Prostate gland (tissue), 2 donors: ENCODE measurements around the gene OR5A1. TPM values are rescaled to one million over a fixed set of nuclear protein-coding genes. Genes with fewer than 3 reads are reported as not detected.

Experiments used
- DNase-seq: peaks from one replicate; pipeline ENCODE4 v3.0.0-alpha.2; 2019; ENCODE audit warnings: low spot score
- H3K27ac ChIP-seq, 2 donors: fragments of 200-600 bp; sonication (generic); 2 replicates each; pipeline ENCODE4 v1.5.1; 2017 to 2019
- H3K27me3 ChIP-seq: fragments of 200-600 bp; sonication (generic); replicated peaks from 2 replicates; pipeline ENCODE4 v1.5.1; 2019; ENCODE audit not compliant: insufficient read depth
- H3K36me3 ChIP-seq, 2 donors: fragments of 200-600 bp; sonication (generic); 1 replicate in 1 of 2; 2 replicates in 1 of 2; pipeline versions ENCODE4 v1.5.1 to v1.8.1; 2017 to 2019
- H3K4me1 ChIP-seq: fragments of 200-600 bp; sonication (generic); replicated peaks from 2 replicates; pipeline ENCODE4 v1.5.1; 2019
- H3K4me3 ChIP-seq, 2 donors: fragments of 200-600 bp; sonication (generic); 2 replicates each; pipeline ENCODE4 v1.5.1; 2017 to 2019
- H3K9me3 ChIP-seq: fragments of 200-600 bp; sonication (generic); 2 replicates; pipeline ENCODE4 v1.5.1; 2017
- CTCF ChIP-seq, 4 experiments: fragments of 200-600 bp in 2 of 4; fragments of 450-650 bp in 2 of 4; sonication (generic) in 2 of 4; IDR thresholded peaks; 1 replicate in 3 of 4; 2 replicates in 1 of 4; pipeline ENCODE4 v1.5.1; 2016 to 2019; ENCODE audit warnings: antibody characterized with exemption in 4 of 4, mild to moderate bottlenecking in 2 of 4, moderate library complexity in 2 of 4
- POLR2A ChIP-seq: fragments of 450-650 bp; IDR thresholded peaks from one replicate; pipeline ENCODE4 v1.6.1; 2016; ENCODE audit warnings: antibody characterized with exemption, mild to moderate bottlenecking
- POLR2AphosphoS5 ChIP-seq: sonication (generic); formaldehyde crosslinking; IDR thresholded peaks from one replicate; pipeline ENCODE4 v1.6.1; 2017; ENCODE audit warnings: antibody characterized with exemption
- WGBS: methylation state at CpG from one replicate; pipeline ENCODE4 v1.1.5; 2018; 5-methylcytosine and 5-hydroxymethylcytosine counted together
- intact Hi-C: fragments of 100-400 bp; cut with DNase I; formaldehyde crosslinking; loops from one replicate; pipeline ENCODE4 v1.14.2; 2022
- total RNA-seq, 2 donors: library from RNA; depleted of rRNA; stranded (reverse); fragments of >200 nt; gene quantifications; one replicate each; pipeline ENCODE4 v1.1.0, GENCODE V29; 2016

The OR5A1 gene
- total RNA-seq, 2 donors from 2014 or later: 0.17 TPM; not detected in 1

DNA sequence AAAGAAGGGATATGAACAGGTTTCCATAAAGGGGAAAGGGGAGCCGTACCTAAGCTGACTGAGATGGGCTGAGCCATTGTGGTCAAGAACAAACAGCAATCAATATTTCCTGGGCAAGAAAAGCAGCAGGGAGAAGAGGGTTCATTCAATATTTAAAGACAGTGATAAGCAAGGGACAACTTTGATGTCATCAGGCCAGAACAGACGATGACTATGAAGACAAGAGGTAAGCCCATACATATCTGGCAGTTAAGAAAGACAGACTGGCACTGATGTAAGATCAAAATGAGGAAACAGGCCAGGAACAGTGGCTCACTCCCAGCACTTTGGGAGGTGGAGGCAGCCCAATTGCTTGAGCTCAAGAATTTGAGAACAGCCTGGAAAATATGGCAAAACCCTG is 12.4 kb upstream of the OR5A1 start:
- no peak for TF ChIP-seq POLR2A
- TF ChIP-seq POLR2AphosphoS5: no peak
- TF ChIP-seq CTCF (IDR thresholded peaks at IDR 0.05): no peak
- Histone ChIP-seq H3K9me3 (no peaks in the 10 kb centered on the region), H3K27ac (no peak overlapping the region), H3K4me3 (no peak overlapping the region), H3K36me3 (no peaks in the 10 kb centered on the region), H3K27me3 (no peaks in the 10 kb centered on the region), H3K4me1 (no peaks in the 10 kb centered on the region)
- intact Hi-C loops: no loop called here
- 52% methylated on average over 2 of the region's 2 CpGs for WGBS
- no peak for DNase-seq

GRCh38 chr11:59425131-59425530 is 11.1 kb upstream of the OR5A1 start:
- H3K4me3 ChIP-seq: no peak overlapping the region
- WGBS: 35% methylated on average over 4 of the region's 4 CpGs
- no peak for TF ChIP-seq CTCF (IDR thresholded peaks at IDR 0.05)
- no peak for TF ChIP-seq POLR2A
- no peak for TF ChIP-seq POLR2AphosphoS5
- H3K27me3 ChIP-seq: no peaks in the 10 kb centered on the region
- H3K4me1 ChIP-seq: no peaks in the 10 kb centered on the region
- H3K27ac ChIP-seq: no peak overlapping the region
- intact Hi-C loops: no loop called here
- H3K36me3 ChIP-seq: no peaks in the 10 kb centered on the region
- no peak for DNase-seq
- H3K9me3 ChIP-seq: no peaks in the 10 kb centered on the region

GRCh38 chr11:59426361-59427067 is 9.8 kb upstream of the OR5A1 start, which contains the start of gene OR5A2:
Gene OR5A2, minus strand, starts transcription at chr11:59426413. Its CDS starts 3,460 bp downstream, at chr11:59422953.
- WGBS: 54% methylated on average over 5 of the region's 5 CpGs
- no peak for TF ChIP-seq CTCF (IDR thresholded peaks at IDR 0.05)
- no peak for TF ChIP-seq POLR2AphosphoS5
- TF ChIP-seq POLR2A: no peak

DNA sequence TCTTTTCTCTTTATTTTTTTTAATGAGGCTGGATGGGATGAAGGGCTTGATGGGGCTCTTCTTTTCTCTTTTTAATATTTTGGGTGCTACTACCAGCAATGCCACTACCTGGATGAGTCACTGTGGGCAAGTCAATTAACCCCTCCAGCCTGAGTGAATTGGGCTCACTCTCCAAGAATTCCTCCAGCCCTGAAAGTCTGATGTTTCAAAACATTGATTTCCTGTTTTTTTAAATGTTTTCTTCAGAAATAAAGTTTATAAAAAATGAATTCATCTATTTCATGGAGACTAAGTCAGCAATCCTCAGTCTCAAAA is 9.2 kb upstream of the OR5A1 start:
- Histone ChIP-seq H3K27ac (no peak overlapping the region), H3K4me3 (no peak overlapping the region), H3K9me3 (no peaks in the 10 kb centered on the region), H3K36me3 (no peaks in the 10 kb centered on the region), H3K27me3 (no peaks in the 10 kb centered on the region), H3K4me1 (no peaks in the 10 kb centered on the region)
- intact Hi-C loops: no loop called here
- DNase-seq: no peak
- TF ChIP-seq CTCF (IDR thresholded peaks at IDR 0.05) (no peak), POLR2A (no peak), POLR2AphosphoS5 (no peak)

More at GRCh38 chr11:59426361-59427067, 9.8 kb upstream of the OR5A1 start, which contains the start of gene OR5A2:
- Histone ChIP-seq H3K4me1 (no peaks in the 10 kb centered on the region), H3K36me3 (no peaks in the 10 kb centered on the region), H3K27me3 (no peaks in the 10 kb centered on the region), H3K4me3 (no peak within 1 kb of the TSS), H3K27ac (no peak within 1 kb of the TSS), H3K9me3 (no peaks in the 10 kb centered on the region)
- DNase-seq: no peak
- intact Hi-C loops: no loop called here

DNA sequence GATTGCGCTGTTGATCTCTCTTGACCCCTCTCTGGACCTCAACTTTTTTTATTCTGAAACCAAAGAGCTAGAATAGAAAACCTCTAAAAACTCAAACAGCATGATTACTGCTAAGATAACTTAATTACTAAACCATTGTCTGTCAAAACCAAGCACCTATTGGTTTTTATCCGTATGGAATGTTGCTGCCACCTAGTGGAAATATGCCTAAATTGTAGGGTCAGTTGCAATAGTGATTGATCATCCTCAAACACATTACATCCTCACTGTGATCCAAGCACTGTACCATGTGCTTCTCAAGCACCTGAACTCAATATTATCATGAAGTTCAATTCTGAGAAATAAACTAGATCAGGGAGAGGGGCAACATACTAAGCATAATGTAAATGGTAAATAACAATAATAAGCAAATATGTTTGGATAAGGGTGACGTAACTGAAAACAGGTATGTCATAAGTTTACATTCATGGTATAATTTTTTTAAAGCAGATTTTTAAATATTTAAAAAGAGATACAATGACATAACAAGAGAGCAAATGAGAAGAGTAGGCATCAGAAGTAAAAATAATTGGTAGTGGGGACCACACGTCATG is 6.2 kb upstream of the OR5A1 start:
- H3K4me3 ChIP-seq: no peak overlapping the region
- DNase-seq: no peak
- H3K27me3 ChIP-seq: no peaks in the 10 kb centered on the region
- H3K9me3 ChIP-seq: no peaks in the 10 kb centered on the region
- WGBS: 63% methylated on average over 4 of the region's 4 CpGs
- no peaks in the 10 kb centered on the region for H3K36me3 ChIP-seq
- H3K27ac ChIP-seq: no peak overlapping the region
- TF ChIP-seq CTCF (IDR thresholded peaks at IDR 0.05) (peak; percentile 14 to 68 (median 54)), POLR2A (no peak)
- intact Hi-C loops: no loop called here
- H3K4me1 ChIP-seq: no peaks in the 10 kb centered on the region
